Lung (tissue), 12 donors: ENCODE results near the gene FGA. TPM values are rescaled to one million over a fixed set of nuclear protein-coding genes. Genes with fewer than 3 reads are reported as not detected.

Experiments used
- ATAC-seq: fragments of 200-7000 bp; cut with Tn5 transposase; one replicate; pipeline ENCODE4 v1.9.1; 2020; ENCODE audit warnings: moderate number of reproducible peaks; ENCODE audit not compliant: insufficient read depth, low FRiP score
- DNase-seq, 3 donors: peaks; one replicate each; pipeline ENCODE4 v3.0.0-alpha.2; 2013 to 2017
- H3K27ac ChIP-seq, 2 donors: one replicate each; pipeline ENCODE4 v1.5.1; 2013; ENCODE audit warnings: mild to moderate bottlenecking in 2 of 2, moderate library complexity in 2 of 2, control low read depth in 1 of 2, inconsistent platforms in 1 of 2, low read depth in 1 of 2, low read length in 1 of 2
- H3K27me3 ChIP-seq, 3 donors: one replicate each; pipeline ENCODE4 v1.5.1; 2013; ENCODE audit warnings: low read length in 2 of 3; ENCODE audit not compliant: control insufficient read depth in 3 of 3, insufficient read depth in 3 of 3
- H3K36me3 ChIP-seq, 4 donors: one replicate each; pipeline ENCODE4 v1.5.1; 2013; ENCODE audit warnings: low read length in 4 of 4, mild to moderate bottlenecking in 1 of 4, moderate library complexity in 1 of 4; ENCODE audit not compliant: control insufficient read depth in 4 of 4, insufficient read depth in 4 of 4
- H3K4me1 ChIP-seq, 5 donors: one replicate each; pipeline ENCODE4 v1.5.1; 2013; ENCODE audit warnings: low read length in 5 of 5, mild to moderate bottlenecking in 2 of 5, moderate library complexity in 1 of 5; ENCODE audit not compliant: control insufficient read depth in 5 of 5, insufficient read depth in 5 of 5
- H3K4me3 ChIP-seq: one replicate; pipeline ENCODE4 v1.5.1; 2013; ENCODE audit warnings: mild to moderate bottlenecking, control low read depth, moderate library complexity
- H3K9ac ChIP-seq, 2 donors: one replicate each; pipeline ENCODE4 v1.5.1; 2013; ENCODE audit warnings: low read length in 2 of 2, control low read depth in 1 of 2; ENCODE audit not compliant: insufficient read depth in 1 of 2
- H3K9me3 ChIP-seq, 4 donors: one replicate each; pipeline ENCODE4 v1.5.1; 2013; ENCODE audit warnings: low read length in 3 of 4, mild to moderate bottlenecking in 1 of 4, moderate library complexity in 1 of 4; ENCODE audit not compliant: control insufficient read depth in 4 of 4, insufficient read depth in 3 of 4
- WGBS, 2 donors: extraction: QIAGEN DNeasy Blood & Tissue Kit; methylation state at CpG; one replicate each; pipeline ENCODE4 v1.1.7; 2013; 5-methylcytosine and 5-hydroxymethylcytosine counted together
- polyA plus RNA-seq, 2 donors: library from polyadenylated mRNA; stranded (reverse); fragments of 200-250 nt; gene quantifications; one replicate each; pipeline ENCODE4 v1.2.1, GENCODE V29; 2013
- total RNA-seq, 2 donors: library from RNA; depleted of rRNA in 1 of 2; stranded (reverse); fragments of >200 nt in 1 of 2; gene quantifications; one replicate each; pipeline ENCODE4 v1.2.1, GENCODE V29; 2014 to 2021
- TF ChIP-seq, protein P1 (sequence below): IDR thresholded peaks from 2 replicates; pipeline ENCODE4 v1.5.1; 2012; ENCODE audit warnings: mild to moderate bottlenecking; ENCODE audit errors: control extremely low read depth, extremely low read depth
- donor health status: control.
- donor health status: control.
- donor health status: Bipolar disorder and iron deficiency.
- donor health status: healthy.
- donor health status: DM: yes; HTN: yes; CAD: no.

The FGA gene
- total and polyA plus RNA-seq, 4 donors: 1.4 to 56.1 (median 15.2) TPM

DNA sequence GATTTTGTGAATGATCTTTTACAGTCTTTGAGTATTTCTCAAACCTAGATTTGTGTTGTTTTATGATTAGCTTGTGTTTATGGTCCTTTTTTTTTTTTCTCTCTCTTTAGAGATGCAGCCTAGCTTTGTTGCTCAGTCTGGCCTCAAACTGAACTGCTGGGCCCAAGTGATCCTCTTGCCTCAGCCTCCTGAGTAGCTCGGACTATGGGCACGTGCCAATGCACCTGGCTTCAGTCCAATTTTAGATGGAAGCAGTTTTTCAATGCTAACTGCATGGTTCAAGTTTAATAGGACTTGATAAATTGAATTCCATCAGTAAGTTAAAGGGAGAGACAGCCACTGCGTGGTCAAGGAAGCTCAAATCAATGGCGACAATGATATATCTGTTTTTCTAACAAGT is 25.7 kb upstream of the FGA start:
- H3K27ac ChIP-seq: no peak overlapping the region
- no peaks in the 10 kb centered on the region for H3K36me3 ChIP-seq
- DNase-seq (no peak), ATAC-seq (no peak)
- 56 to 61% methylated on average over 4 of the region's 4 CpGs for WGBS, 2 donors
- H3K27me3 ChIP-seq: peaks cover 0 to 4% (median 0%) of the 10 kb centered on the region in 3 donors
- H3K9me3 ChIP-seq: peaks cover 0 to 2% (median 0%) of the 10 kb centered on the region in 4 donors
- no peak overlapping the region for H3K9ac ChIP-seq
- TF ChIP-seq, protein P1, sequence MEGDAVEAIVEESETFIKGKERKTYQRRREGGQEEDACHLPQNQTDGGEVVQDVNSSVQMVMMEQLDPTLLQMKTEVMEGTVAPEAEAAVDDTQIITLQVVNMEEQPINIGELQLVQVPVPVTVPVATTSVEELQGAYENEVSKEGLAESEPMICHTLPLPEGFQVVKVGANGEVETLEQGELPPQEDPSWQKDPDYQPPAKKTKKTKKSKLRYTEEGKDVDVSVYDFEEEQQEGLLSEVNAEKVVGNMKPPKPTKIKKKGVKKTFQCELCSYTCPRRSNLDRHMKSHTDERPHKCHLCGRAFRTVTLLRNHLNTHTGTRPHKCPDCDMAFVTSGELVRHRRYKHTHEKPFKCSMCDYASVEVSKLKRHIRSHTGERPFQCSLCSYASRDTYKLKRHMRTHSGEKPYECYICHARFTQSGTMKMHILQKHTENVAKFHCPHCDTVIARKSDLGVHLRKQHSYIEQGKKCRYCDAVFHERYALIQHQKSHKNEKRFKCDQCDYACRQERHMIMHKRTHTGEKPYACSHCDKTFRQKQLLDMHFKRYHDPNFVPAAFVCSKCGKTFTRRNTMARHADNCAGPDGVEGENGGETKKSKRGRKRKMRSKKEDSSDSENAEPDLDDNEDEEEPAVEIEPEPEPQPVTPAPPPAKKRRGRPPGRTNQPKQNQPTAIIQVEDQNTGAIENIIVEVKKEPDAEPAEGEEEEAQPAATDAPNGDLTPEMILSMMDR: no peak
- H3K4me3 ChIP-seq: no peak overlapping the region
- H3K4me1 ChIP-seq: no peaks in the 10 kb centered on the region

DNA sequence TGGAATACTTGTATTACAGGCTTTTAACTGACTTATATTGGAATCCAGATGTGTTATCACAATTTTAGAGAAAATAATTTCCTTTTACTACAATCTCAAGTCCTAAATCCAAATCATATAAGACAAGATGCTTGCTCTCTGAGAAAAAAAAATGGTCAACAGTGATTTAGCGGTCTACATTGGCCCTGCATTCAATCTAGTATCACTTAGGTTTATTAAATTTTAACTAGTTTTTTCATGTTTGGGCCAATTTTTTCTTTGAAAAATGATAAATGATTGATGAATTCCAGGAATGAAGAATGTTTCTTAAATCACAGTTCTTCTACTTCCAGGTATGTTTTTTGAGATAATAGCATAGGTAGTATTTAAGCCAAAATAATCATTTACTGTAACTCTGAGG is 24.7 kb upstream of the FGA start:
- peaks cover 0 to 2% (median 0%) of the 10 kb centered on the region in 4 donors for H3K9me3 ChIP-seq
- no peaks in the 10 kb centered on the region for H3K36me3 ChIP-seq
- DNase-seq: no peak
- no peaks in the 10 kb centered on the region for H3K4me1 ChIP-seq
- H3K27me3 ChIP-seq: peaks cover 0 to 4% (median 0%) of the 10 kb centered on the region in 3 donors
- TF ChIP-seq, protein P1: no peak
- 91 to 94% methylated on average over 1 of the region's 1 CpG for WGBS, 2 donors
- ATAC-seq: no peak
- H3K9ac ChIP-seq: no peak overlapping the region
- H3K4me3 ChIP-seq: no peak overlapping the region
- no peak overlapping the region for H3K27ac ChIP-seq

GRCh38 chr4:154614306-154614705 is 23.8 kb upstream of the FGA start:
- no peak for ATAC-seq
- Histone ChIP-seq H3K9ac (no peak overlapping the region), H3K9me3 (no peaks in the 10 kb centered on the region), H3K4me1 (no peaks in the 10 kb centered on the region), H3K27ac (no peak overlapping the region), H3K27me3 (peaks cover 0 to 6% (median 0%) of the 10 kb centered on the region in 3 donors), H3K36me3 (no peaks in the 10 kb centered on the region), H3K4me3 (no peak overlapping the region)
- DNase-seq: no peak
- TF ChIP-seq, protein P1: no peak
